Measurements from ENCODE around the gene ATPAF1.

DNA sequence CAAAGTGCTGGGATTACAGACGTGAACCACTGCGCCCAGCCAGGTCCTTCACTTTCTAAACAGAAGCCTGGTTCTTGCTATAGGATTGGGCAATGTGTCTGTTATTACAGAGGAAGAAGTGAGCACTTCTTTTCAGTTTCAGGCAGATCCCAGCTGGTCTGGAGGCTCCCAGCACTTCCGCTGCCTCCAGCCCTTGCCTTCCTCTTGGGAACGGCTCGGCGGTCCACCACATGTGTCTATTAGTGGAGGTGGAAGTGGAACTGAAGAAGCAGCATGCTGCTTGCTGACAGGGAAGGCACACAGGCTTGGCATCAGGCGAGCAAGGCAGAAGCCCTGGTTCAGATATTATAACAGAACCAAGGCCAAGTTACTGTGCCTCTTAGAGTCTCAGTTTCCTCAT is 81.1 kb downstream of the ATPAF1 start:
- TF ChIP-seq, protein P1, sequence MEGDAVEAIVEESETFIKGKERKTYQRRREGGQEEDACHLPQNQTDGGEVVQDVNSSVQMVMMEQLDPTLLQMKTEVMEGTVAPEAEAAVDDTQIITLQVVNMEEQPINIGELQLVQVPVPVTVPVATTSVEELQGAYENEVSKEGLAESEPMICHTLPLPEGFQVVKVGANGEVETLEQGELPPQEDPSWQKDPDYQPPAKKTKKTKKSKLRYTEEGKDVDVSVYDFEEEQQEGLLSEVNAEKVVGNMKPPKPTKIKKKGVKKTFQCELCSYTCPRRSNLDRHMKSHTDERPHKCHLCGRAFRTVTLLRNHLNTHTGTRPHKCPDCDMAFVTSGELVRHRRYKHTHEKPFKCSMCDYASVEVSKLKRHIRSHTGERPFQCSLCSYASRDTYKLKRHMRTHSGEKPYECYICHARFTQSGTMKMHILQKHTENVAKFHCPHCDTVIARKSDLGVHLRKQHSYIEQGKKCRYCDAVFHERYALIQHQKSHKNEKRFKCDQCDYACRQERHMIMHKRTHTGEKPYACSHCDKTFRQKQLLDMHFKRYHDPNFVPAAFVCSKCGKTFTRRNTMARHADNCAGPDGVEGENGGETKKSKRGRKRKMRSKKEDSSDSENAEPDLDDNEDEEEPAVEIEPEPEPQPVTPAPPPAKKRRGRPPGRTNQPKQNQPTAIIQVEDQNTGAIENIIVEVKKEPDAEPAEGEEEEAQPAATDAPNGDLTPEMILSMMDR (IDR thresholded peaks at IDR 0.05; ENCODE audit: low read length) = no peak
- no peak for TF ChIP-seq EZH2 (IDR thresholded peaks at IDR 0.05; ENCODE audit: borderline replicate concordance, low read length)
